ENCODE measurements around the gene RBL2. TPM values are rescaled to one million over a fixed set of nuclear protein-coding genes. Genes with fewer than 3 reads are reported as not detected.
A peak's percentile ranks its signal among the peaks of the same experiment; 100 is the strongest.

Gene RBL2
- polyA plus RNA-seq, 1 donor (not counting 4 experiments of a cell fraction or from before 2014, with no cell fraction given), result 44.6 TPM

GRCh38 chr16:53498984-53499383 lies 64.7 kb downstream of the RBL2 start:
- H3K9me1 ChIP-seq (ENCODE audit: control insufficient read depth, extremely low read depth, insufficient read depth, low read length), result no peaks in the 10 kb centered on the region
- H4K20me1 ChIP-seq (ENCODE audit: control insufficient read depth, extremely low read depth, insufficient read depth, low read length), result no peaks in the 10 kb centered on the region
- no peak overlapping the region for H3K4me3 ChIP-seq (ENCODE audit: control insufficient read depth in 2 of 3, extremely low read depth in 1 of 3, insufficient read depth in 2 of 3, low read depth in 1 of 3, low read length in 3 of 3)
- no peak overlapping the region for H3K4me2 ChIP-seq (ENCODE audit: control insufficient read depth, extremely low read depth, insufficient read depth, low read depth, low read length)
- no peak for FAIRE-seq
- no peak overlapping the region for H3K27ac ChIP-seq (ENCODE audit: control insufficient read depth, insufficient read depth, low read length)
- H3K27me3 ChIP-seq (ENCODE audit: control insufficient read depth, extremely low read depth, insufficient read depth, low read length), result no peaks in the 10 kb centered on the region
- H2AFZ ChIP-seq (ENCODE audit: control insufficient read depth, low read length), result no peak overlapping the region
- no peak overlapping the region for H3K9ac ChIP-seq (ENCODE audit: control insufficient read depth, extremely low read depth, insufficient read depth, low read length)
- H3K79me2 ChIP-seq (ENCODE audit: control insufficient read depth, insufficient read depth, low read length), result no peaks in the 10 kb centered on the region
- no peak for TF ChIP-seq CTCF (optimal IDR thresholded peaks at IDR 0.05 in 1 of 3, IDR thresholded peaks at IDR 0.05 in 1 of 3, conservative IDR thresholded peaks at IDR 0.05 in 1 of 3; ENCODE audit: extremely low read depth in 1 of 3, insufficient read depth in 2 of 3, low read length in 3 of 3)
- TF ChIP-seq EZH2 (IDR thresholded peaks at IDR 0.05; ENCODE audit: low read length), result no peak
- peaks cover 7 to 13% of the 10 kb centered on the region in 2 experiments for H3K36me3 ChIP-seq (ENCODE audit: control insufficient read depth in 2 of 2, extremely low read depth in 1 of 2, insufficient read depth in 2 of 2, low read length in 2 of 2)
- peaks cover 18% of the 10 kb centered on the region for H3K4me1 ChIP-seq (ENCODE audit: control insufficient read depth, extremely low read depth, insufficient read depth, low read length)
- dilution Hi-C loops (cut with MboI; ENCODE audit: extremely low pct_ligation_motif_present, low sequenced_read_pairs), result no loop called here
- no peak for DNase-seq (ENCODE audit: low read depth, low spot score)
- no peaks in the 10 kb centered on the region for H3K9me3 ChIP-seq (ENCODE audit: control insufficient read depth, low read depth, low read length)

GRCh38 chr16:53501216-53501859 lies 67.1 kb downstream of the RBL2 start:
- peak overlapping the region in 1 of 3 experiments; percentile 84 for H3K4me3 ChIP-seq (ENCODE audit: control insufficient read depth in 2 of 3, extremely low read depth in 1 of 3, insufficient read depth in 2 of 3, low read depth in 1 of 3, low read length in 3 of 3)

More at GRCh38 chr16:53501216-53501859, 67.1 kb downstream of the RBL2 start:
- H4K20me1 ChIP-seq (ENCODE audit: control insufficient read depth, extremely low read depth, insufficient read depth, low read length), result no peaks in the 10 kb centered on the region
- peaks cover 26% of the 10 kb centered on the region for H3K4me1 ChIP-seq (ENCODE audit: control insufficient read depth, extremely low read depth, insufficient read depth, low read length)
- no peak overlapping the region for H3K27ac ChIP-seq (ENCODE audit: control insufficient read depth, insufficient read depth, low read length)
- dilution Hi-C loops (cut with MboI; ENCODE audit: extremely low pct_ligation_motif_present, low sequenced_read_pairs), result no loop called here
- no peaks in the 10 kb centered on the region for H3K27me3 ChIP-seq (ENCODE audit: control insufficient read depth, extremely low read depth, insufficient read depth, low read length)
- peak overlapping the region; percentile 97 for H3K4me2 ChIP-seq (ENCODE audit: control insufficient read depth, extremely low read depth, insufficient read depth, low read depth, low read length)
- FAIRE-seq (no peak), DNase-seq (ENCODE audit: low read depth, low spot score) (no peak)
- no peaks in the 10 kb centered on the region for H3K9me1 ChIP-seq (ENCODE audit: control insufficient read depth, extremely low read depth, insufficient read depth, low read length)
- no peak overlapping the region for H3K9ac ChIP-seq (ENCODE audit: control insufficient read depth, extremely low read depth, insufficient read depth, low read length)
- no peaks in the 10 kb centered on the region for H3K79me2 ChIP-seq (ENCODE audit: control insufficient read depth, insufficient read depth, low read length)
- TF ChIP-seq CTCF (optimal IDR thresholded peaks at IDR 0.05 in 1 of 3, IDR thresholded peaks at IDR 0.05 in 1 of 3, conservative IDR thresholded peaks at IDR 0.05 in 1 of 3; ENCODE audit: extremely low read depth in 1 of 3, insufficient read depth in 2 of 3, low read length in 3 of 3) (no peak), EZH2 (IDR thresholded peaks at IDR 0.05; ENCODE audit: low read length) (no peak)
- no peaks in the 10 kb centered on the region for H3K9me3 ChIP-seq (ENCODE audit: control insufficient read depth, low read depth, low read length)
- no peak overlapping the region for H2AFZ ChIP-seq (ENCODE audit: control insufficient read depth, low read length)
- peaks cover 0 to 5% of the 10 kb centered on the region in 2 experiments for H3K36me3 ChIP-seq (ENCODE audit: control insufficient read depth in 2 of 2, extremely low read depth in 1 of 2, insufficient read depth in 2 of 2, low read length in 2 of 2)
